Activated T-helper 1 cell treated with anti-CD3 and anti-CD28 coated beads, Interleukin-12 subunit alpha, Interleukin-12 subunit beta, Interleukin-2, Interleukin-4 antibody, amounts not matched to agents 30 ng/mL and 10 ng/mL and 1 ng/mL, durations not matched to agents 14 hours and 24 hours and 36 hours (primary cell): ENCODE measurements around the gene WDR37. TPM values are rescaled to one million over a fixed set of nuclear protein-coding genes. Genes with fewer than 3 reads are reported as not detected.

ENCODE experiments used
- DNase-seq: peaks from one replicate; pipeline ENCODE4 v3.0.0; 2021; ENCODE audit warnings: low spot score
- H3K27ac Mint-ChIP-seq: one replicate; pipeline ENCODE4 v1.8.0; 2021; ENCODE audit warnings: mild to moderate bottlenecking, mixed read lengths
- H3K27me3 Mint-ChIP-seq: one replicate; pipeline ENCODE4 v1.8.0; 2022; ENCODE audit warnings: mild to moderate bottlenecking, moderate library complexity, mixed read lengths; ENCODE audit not compliant: insufficient read depth
- H3K36me3 Mint-ChIP-seq: one replicate; pipeline ENCODE4 v1.8.0; 2021; ENCODE audit warnings: low read depth, mixed read lengths
- H3K4me1 Mint-ChIP-seq: one replicate; pipeline ENCODE4 v1.8.0; 2021; ENCODE audit warnings: low read depth, mixed read lengths
- H3K4me3 Mint-ChIP-seq: one replicate; pipeline ENCODE4 v1.8.0; 2021; ENCODE audit warnings: mild to moderate bottlenecking, moderate library complexity, mixed read lengths
- H3K9me3 Mint-ChIP-seq: one replicate; pipeline ENCODE4 v1.8.0; 2021; ENCODE audit warnings: mixed read lengths
- intact Hi-C: fragments of 100-400 bp; cut with micrococcal nuclease; formaldehyde crosslinking; loops from one replicate; pipeline ENCODE4 v1.15.1; 2024
- total RNA-seq: library from RNA; stranded (reverse); gene quantifications from 2 replicates; pipeline ENCODE4 v1.2.3, GENCODE V29; 2022

WDR37 gene
- total RNA-seq, 1 donor from 2014 or later = 19.9 TPM

DNA sequence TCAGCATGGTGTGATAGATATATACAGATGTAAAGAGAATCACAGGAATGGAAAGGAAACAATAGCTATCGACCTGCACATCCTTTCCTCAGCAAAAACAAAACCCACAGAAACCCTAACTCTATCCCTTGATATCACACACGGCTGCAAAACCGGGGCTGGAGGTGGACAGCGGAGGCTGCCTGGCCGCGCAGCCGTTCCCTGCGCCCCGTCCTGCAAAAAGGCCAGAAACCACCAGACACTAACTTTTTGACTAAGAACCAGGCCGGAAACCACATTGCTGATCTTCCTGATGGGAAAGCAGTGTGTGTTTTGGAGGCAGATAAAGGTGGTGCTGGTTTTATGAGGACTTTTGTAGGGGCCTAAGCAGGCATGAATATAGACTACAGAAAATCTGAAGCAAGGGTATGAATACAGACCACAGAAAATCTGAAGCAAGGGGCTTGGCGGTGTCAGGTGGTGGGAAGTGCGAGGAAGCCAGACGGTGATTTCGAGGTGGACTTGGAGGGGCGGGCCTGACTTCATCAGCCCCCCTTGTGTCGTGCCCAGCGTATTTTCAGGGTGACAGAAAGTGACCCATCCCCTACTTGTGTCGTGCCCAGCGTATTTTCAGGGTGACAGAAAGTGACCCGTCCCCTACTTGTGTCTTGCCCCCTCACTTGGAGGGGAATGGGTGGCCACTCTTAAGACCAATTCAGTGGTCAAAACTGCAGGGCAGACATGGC is 123.3 kb downstream of the WDR37 start:
- no peak for DNase-seq
- Mint-ChIP-seq H3K4me3 (no peak overlapping the region), H3K9me3 (no peaks in the 10 kb centered on the region), H3K4me1 (no peaks in the 10 kb centered on the region), H3K27me3 (peaks cover 5% of the 10 kb centered on the region), H3K27ac (no peak overlapping the region), H3K36me3 (no peaks in the 10 kb centered on the region)
- intact Hi-C loops = no loop called here

DNA sequence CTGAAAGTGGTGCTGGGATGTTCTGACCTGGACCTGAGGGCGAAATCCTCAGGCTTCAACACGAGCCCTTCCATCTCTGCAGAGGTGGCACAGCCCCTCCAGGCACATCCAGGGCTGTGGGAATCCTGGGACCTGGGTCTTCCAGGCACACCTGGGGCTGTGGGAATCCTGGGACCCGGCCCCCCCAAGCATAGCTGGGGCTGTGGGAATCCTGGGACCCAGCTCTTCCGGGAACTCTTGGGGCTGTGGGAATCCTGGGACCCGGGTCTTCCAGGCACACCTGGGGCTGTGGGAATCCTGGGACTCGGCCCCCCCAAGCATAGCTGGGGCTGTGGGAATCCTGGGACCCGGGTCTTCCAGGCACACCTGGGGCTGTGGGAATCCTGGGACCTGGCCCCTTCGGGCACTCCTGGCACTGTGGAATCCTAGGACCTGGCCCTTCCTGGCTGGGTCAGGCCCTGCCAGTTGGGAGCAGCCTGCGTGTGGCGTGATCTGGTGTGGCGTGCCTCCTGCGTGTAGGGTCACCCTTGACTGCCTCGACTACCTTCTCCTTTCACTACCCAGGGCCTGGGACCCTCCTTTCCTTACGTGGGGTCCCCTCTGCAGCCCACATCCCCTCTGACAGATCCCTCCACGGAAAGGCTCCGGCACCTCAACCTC is 124.0 kb downstream of the WDR37 start:
- Mint-ChIP-seq H3K27me3 (peaks cover 5% of the 10 kb centered on the region), H3K27ac (no peak overlapping the region), H3K36me3 (no peaks in the 10 kb centered on the region), H3K4me1 (no peaks in the 10 kb centered on the region), H3K4me3 (no peak overlapping the region), H3K9me3 (no peaks in the 10 kb centered on the region)
- no peak for DNase-seq
- intact Hi-C loops = no loop called here

DNA sequence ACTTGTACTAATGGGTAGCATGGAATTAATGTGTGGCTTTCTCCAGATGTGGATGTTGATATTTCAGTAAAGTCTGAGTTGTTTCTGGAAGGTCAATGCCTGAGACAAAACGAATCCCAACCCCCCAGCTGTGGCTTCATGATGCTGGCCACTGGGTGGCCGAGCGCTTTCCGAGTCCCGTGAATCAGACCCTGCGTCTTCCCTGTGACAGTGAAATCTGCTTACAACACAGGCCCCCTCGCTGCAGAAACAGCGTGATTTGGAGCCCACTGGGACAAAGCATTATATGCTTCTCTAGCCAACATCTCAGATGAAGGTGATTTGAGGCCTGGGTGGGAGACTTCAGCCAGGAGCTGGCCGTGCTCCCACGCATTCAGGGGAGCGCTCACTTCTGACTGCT is 124.7 kb downstream of the WDR37 start:
- H3K27me3 Mint-ChIP-seq = peaks cover 5% of the 10 kb centered on the region
- H3K36me3 Mint-ChIP-seq = no peaks in the 10 kb centered on the region
- no peak overlapping the region for H3K4me3 Mint-ChIP-seq
- intact Hi-C loops = no loop called here
- no peak overlapping the region for H3K27ac Mint-ChIP-seq
- no peak for DNase-seq
- no peaks in the 10 kb centered on the region for H3K4me1 Mint-ChIP-seq
- no peaks in the 10 kb centered on the region for H3K9me3 Mint-ChIP-seq

Other genes starting within 250 kb of the WDR37 start
- gene LARP4B, start 124.7 kb upstream of the WDR37 start, total RNA-seq = 172 and 174 TPM in 2 replicates
- 193 and 202 TPM in 2 replicates for gene GTPBP4, start 68.0 kb upstream of the WDR37 start, total RNA-seq
- not detected in 2 replicates for gene IDI2, start 30.5 kb upstream of the WDR37 start, total RNA-seq
- gene IDI1, start 7.3 kb upstream of the WDR37 start, total RNA-seq = 76.0 and 78.9 TPM in 2 replicates